Left lung (tissue), 10 donors: Measurements from ENCODE around the gene MAK. TPM values are rescaled to one million over a fixed set of nuclear protein-coding genes. Genes with fewer than 3 reads are reported as not detected.
A peak's percentile ranks its signal among the peaks of the same experiment; 100 is the strongest.
"Not testable (repeated sequence)": the region's sequence is repeated elsewhere in the genome, so short reads cannot be mapped to it uniquely, and the experiment has no call there.

Experiments
- ATAC-seq: fragments of 200-7000 bp; cut with Tn5 transposase; one replicate; pipeline ENCODE4 v1.9.1; 2020; ENCODE audit warnings: moderate library complexity
- DNase-seq, 4 donors: peaks; one replicate each; pipeline ENCODE4 v3.0.0-alpha.2; 2013 to 2020
- H3K27ac ChIP-seq, 2 donors: fragments of 200-600 bp; sonication (generic) in 1 of 2; one replicate each; pipeline versions ENCODE4 v1.5.0 to v1.8.0; 2020 to 2021
- H3K27me3 ChIP-seq, 2 donors: fragments of 200-600 bp; sonication (generic) in 1 of 2; one replicate each; pipeline versions ENCODE4 v1.5.0 to v1.8.0; 2020 to 2021
- H3K36me3 ChIP-seq, 2 donors: fragments of 200-600 bp; sonication (generic) in 1 of 2; one replicate each; pipeline versions ENCODE4 v1.5.0 to v1.8.0; 2020 to 2021
- H3K4me1 ChIP-seq, 2 donors: fragments of 200-600 bp; one replicate each; pipeline ENCODE4 v1.8.0; 2021
- H3K4me3 ChIP-seq, 2 donors: fragments of 200-600 bp; sonication (generic) in 1 of 2; one replicate each; pipeline versions ENCODE4 v1.5.0 to v1.8.0; 2020 to 2021; ENCODE audit warnings: mild to moderate bottlenecking in 1 of 2
- H3K9me3 ChIP-seq, 2 donors: fragments of 200-600 bp; sonication (generic) in 1 of 2; one replicate each; pipeline versions ENCODE4 v1.5.0 to v1.8.0; 2020 to 2021
- intact Hi-C, 2 donors: fragments of 100-400 bp; cut with DNase I; formaldehyde crosslinking; loops; one replicate each; pipeline versions ENCODE4 v1.11.2 to v1.14.2; 2022
- polyA plus RNA-seq, 6 donors: library from polyadenylated mRNA; unstranded; fragments of 120-200 nt; gene quantifications; one replicate each; pipeline ENCODE4 v1.2.1, GENCODE V29; 2013; ENCODE audit not compliant: insufficient read length in 6 of 6
- total RNA-seq, 2 donors: library from RNA; stranded (reverse); fragmentation: NEBNext Ultra II Directional; extraction: Animal tissue kit (Norgen Biotek cat#: 25700); gene quantifications; one replicate each; pipeline ENCODE4 v1.2.1, GENCODE V29; 2021
- TF ChIP-seq, protein P1 (sequence below), 2 donors: fragments of 200-600 bp; sonication (generic) in 1 of 2; IDR thresholded peaks; one replicate each; pipeline versions ENCODE4 v1.5.0 to v1.8.0; 2021; ENCODE audit warnings: antibody characterized with exemption in 2 of 2
- donor health status: DM: no; HTN: yes; CAD: no.
- donor health status: DM: no; HTN: no; CAD: no.

MAK gene
- total and polyA plus RNA-seq, 8 donors, result 0.26 to 3.8 (median 2.7) TPM

- intact Hi-C loops, result no loop called here
- DNase-seq (no peak), ATAC-seq (no peak)
- no peak overlapping the region for H3K4me3 ChIP-seq
- H3K4me1 ChIP-seq, result peaks cover 0 to 6% of the 10 kb centered on the region in 2 donors
- H3K36me3 ChIP-seq, result peaks cover 0 to 13% of the 10 kb centered on the region in 2 donors
- TF ChIP-seq, protein P1, sequence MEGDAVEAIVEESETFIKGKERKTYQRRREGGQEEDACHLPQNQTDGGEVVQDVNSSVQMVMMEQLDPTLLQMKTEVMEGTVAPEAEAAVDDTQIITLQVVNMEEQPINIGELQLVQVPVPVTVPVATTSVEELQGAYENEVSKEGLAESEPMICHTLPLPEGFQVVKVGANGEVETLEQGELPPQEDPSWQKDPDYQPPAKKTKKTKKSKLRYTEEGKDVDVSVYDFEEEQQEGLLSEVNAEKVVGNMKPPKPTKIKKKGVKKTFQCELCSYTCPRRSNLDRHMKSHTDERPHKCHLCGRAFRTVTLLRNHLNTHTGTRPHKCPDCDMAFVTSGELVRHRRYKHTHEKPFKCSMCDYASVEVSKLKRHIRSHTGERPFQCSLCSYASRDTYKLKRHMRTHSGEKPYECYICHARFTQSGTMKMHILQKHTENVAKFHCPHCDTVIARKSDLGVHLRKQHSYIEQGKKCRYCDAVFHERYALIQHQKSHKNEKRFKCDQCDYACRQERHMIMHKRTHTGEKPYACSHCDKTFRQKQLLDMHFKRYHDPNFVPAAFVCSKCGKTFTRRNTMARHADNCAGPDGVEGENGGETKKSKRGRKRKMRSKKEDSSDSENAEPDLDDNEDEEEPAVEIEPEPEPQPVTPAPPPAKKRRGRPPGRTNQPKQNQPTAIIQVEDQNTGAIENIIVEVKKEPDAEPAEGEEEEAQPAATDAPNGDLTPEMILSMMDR (IDR thresholded peaks at IDR 0.05), result no peak
- H3K27ac ChIP-seq, result no peak overlapping the region
- no peaks in the 10 kb centered on the region for H3K27me3 ChIP-seq
- no peaks in the 10 kb centered on the region for H3K9me3 ChIP-seq
These were observed 75.3 kb downstream of the MAK start for GRCh38 chr6:10763006-10763405.

DNA sequence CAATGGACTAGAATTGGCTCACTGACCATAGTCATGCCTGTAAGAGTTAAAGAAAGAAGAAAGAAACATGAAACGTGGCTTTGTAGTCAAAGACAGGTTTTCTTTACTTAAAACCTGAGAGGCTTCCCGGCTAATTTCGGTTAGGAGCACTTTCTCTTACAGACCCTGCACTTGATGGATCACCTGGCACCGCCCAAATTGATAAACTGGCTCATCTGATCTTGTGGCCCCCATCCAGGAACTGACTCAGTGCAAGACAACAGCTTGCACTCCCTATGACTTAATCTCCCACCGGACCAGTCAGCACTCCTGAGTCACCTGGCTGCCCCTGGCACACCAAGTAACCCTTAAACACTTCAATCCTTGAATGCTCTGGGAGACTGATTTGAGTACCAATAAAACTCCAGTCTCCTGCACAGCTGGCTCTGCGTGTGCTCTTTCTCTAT lies 78.4 kb downstream of the MAK start:
- peaks cover 0 to 38% of the 10 kb centered on the region in 2 donors for H3K36me3 ChIP-seq
- peaks cover 0 to 6% of the 10 kb centered on the region in 2 donors for H3K4me1 ChIP-seq
- peak; percentile 81 for ATAC-seq
- peak in 1 of 4 donors; percentile 34 for DNase-seq
- H3K27me3 ChIP-seq, result no peaks in the 10 kb centered on the region
- intact Hi-C loops, result no loop called here
- peak overlapping the region in 1 of 2 donors; percentile 35 for H3K27ac ChIP-seq
- no peaks in the 10 kb centered on the region for H3K9me3 ChIP-seq
- TF ChIP-seq, protein P1 (IDR thresholded peaks at IDR 0.05), result no peak
- H3K4me3 ChIP-seq, result no peak overlapping the region

DNA sequence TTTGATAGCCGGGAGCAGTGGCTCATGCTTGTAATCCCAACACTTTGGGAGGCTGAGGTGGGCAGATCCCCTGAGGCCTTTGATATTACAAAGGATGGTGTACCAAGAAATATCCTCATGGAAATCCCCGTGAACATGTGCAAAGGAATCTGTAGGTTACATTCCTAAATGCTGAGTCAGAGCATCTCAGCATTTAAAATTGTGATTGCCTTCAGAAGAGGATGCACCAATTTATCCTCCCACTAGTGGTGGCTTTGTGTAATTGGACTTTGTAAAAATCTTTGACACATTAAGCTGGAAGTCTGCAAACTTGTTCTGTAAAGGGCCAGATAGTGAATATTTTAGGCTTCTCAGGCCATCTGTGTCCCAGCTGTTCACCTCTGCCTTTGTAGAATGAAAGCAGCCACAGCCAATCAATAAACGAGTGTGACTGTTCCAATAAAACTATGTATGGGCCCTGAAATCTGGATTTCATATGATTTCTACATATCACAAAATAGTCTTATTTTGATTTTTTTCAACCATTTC lies 79.0 kb downstream of the MAK start:
- ATAC-seq, result peak; percentile 64
- intact Hi-C loops, result no loop called here
- peak in 1 of 4 donors; percentile 8 for DNase-seq
- TF ChIP-seq, protein P1 (IDR thresholded peaks at IDR 0.05), result peak; percentile 16 to 31
- no peaks in the 10 kb centered on the region for H3K27me3 ChIP-seq
- H3K9me3 ChIP-seq, result no peaks in the 10 kb centered on the region
- peaks cover 0 to 43% of the 10 kb centered on the region in 2 donors for H3K36me3 ChIP-seq
- H3K4me3 ChIP-seq, result no peak overlapping the region
- H3K27ac ChIP-seq, result peak overlapping the region in 1 of 2 donors; percentile 35
- H3K4me1 ChIP-seq, result peaks cover 0 to 6% of the 10 kb centered on the region in 2 donors

DNA sequence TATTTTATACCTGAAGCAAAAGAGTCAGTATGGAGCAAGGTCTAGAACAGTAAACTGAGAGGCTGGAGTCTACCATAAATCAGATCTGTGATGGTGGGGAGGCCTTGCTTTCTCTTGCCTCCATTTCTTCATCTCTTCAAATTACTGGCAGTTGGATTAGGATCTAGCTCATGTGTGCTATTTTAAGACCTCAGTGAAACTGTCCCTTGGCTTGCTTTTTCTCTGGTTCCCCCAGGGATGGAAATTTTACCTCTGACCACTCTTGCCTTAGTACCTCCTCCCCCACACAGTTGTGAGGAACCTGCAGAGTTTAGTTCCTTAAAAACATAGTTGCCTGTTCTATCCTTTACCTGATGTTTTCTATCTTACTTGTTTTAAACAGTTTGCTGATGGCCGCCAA lies 82.3 kb downstream of the MAK start:
- Histone ChIP-seq H3K9me3 (no peaks in the 10 kb centered on the region), H3K4me3 (no peak overlapping the region), H3K27me3 (no peaks in the 10 kb centered on the region), H3K36me3 (peaks cover 0 to 70% of the 10 kb centered on the region in 2 donors), H3K27ac (no peak overlapping the region), H3K4me1 (peaks cover 0 to 6% of the 10 kb centered on the region in 2 donors)
- intact Hi-C loops, result no loop called here
- no peak for DNase-seq
- TF ChIP-seq, protein P1 (IDR thresholded peaks at IDR 0.05), result no peak
- ATAC-seq, result no peak

DNA sequence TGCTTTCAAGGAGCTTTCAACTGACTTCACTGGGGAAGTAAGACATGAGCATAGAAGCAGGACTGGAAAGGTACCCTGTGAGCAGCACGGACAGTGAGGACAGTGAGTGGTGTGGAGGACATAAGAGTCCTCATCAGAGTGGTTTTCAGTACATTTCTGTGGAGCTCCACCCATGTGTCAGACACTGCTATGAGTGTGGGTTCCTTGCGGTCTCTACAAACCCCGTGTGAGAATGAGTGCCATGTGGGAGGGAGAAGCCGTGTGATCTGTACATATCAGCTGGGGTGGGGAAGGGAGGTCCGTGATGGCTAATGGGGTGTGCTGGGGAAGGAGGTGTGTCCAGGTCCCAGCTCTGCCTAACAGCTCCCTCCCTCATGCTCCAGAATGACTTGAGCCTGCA lies 86.6 kb downstream of the MAK start:
- H3K36me3 ChIP-seq, result peaks cover 0 to 49% of the 10 kb centered on the region in 2 donors

DNA sequence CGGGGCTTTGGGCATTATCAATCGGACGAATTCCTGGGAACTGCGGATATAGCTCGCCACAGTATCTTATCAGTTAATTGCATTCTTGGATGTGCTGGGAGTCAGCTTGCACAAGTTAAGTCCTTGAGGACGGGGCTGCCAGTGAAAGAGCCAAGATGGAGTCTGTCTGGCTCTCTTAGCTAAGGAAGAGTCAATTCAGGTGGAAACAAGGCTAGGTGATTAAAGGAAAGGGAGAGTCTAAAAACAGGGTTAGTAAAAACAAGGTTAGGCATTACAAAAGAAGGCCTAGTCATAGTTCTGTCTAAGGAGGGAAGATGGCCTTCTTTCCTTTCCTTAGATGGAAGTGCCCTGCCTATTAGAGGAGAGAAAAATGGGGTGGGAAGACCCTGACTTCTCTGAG lies 87.8 kb downstream of the MAK start:
- H3K4me1 ChIP-seq, result peaks cover 8 to 30% of the 10 kb centered on the region in 2 donors
- H3K9me3 ChIP-seq, H3K27me3 ChIP-seq, H3K27ac ChIP-seq, H3K4me3 ChIP-seq, ATAC-seq, DNase-seq, intact Hi-C loops: not testable (repeated sequence)
- peaks cover 0 to 43% of the 10 kb centered on the region in 2 donors for H3K36me3 ChIP-seq

More for the DNA sequence above, 86.6 kb downstream of the MAK start:
- H3K27me3 ChIP-seq, H3K9me3 ChIP-seq, intact Hi-C loops, H3K27ac ChIP-seq, H3K4me3 ChIP-seq, ATAC-seq, DNase-seq: not testable (repeated sequence)
- peaks cover 8 to 26% of the 10 kb centered on the region in 2 donors for H3K4me1 ChIP-seq
